HepG2 (cell line): Measurements from ENCODE around the gene DDX1. TPM values are rescaled to one million over a fixed set of nuclear protein-coding genes. Genes with fewer than 3 reads are reported as not detected.

ENCODE experiments used
- ARNT ChIP-seq: fragments of 450-650 bp; IDR thresholded peaks from 2 replicates; pipeline ENCODE4 v1.6.1; 2017
- ESRRA ChIP-seq: sonication (generic); formaldehyde crosslinking; IDR thresholded peaks from 2 replicates; pipeline ENCODE4 v1.5.1; 2020; ENCODE audit warnings: mild to moderate bottlenecking, low read depth, missing genetic modification reagents
- FOXJ3 ChIP-seq: sonication (generic); formaldehyde crosslinking; IDR thresholded peaks from 2 replicates; pipeline ENCODE4 v1.4.0; 2020; ENCODE audit warnings: missing genetic modification reagents, mild to moderate bottlenecking, borderline replicate concordance
- HNRNPL ChIP-seq: fragments of 200-400 bp; formaldehyde crosslinking; IDR thresholded peaks from 2 replicates; pipeline ENCODE4 v1.6.1; 2017; ENCODE audit warnings: mild to moderate bottlenecking, low read depth, low read length
- HOXA7 ChIP-seq: sonication (generic); formaldehyde crosslinking; IDR thresholded peaks from 2 replicates; pipeline ENCODE4 v1.8.1; 2022; ENCODE audit warnings: mild to moderate bottlenecking, missing genetic modification reagents, moderate library complexity
- ISX ChIP-seq: sonication (generic); formaldehyde crosslinking; conservative IDR thresholded peaks from 2 replicates; pipeline ENCODE4 v1.5.0; 2020; ENCODE audit warnings: missing genetic modification reagents
- JUN ChIP-seq: sonication (generic); formaldehyde crosslinking; IDR thresholded peaks from 2 replicates; pipeline ENCODE4 v1.4.0; 2020; ENCODE audit warnings: mild to moderate bottlenecking, missing genetic modification reagents
- KLF11 ChIP-seq: IDR thresholded peaks from 2 replicates; pipeline ENCODE4 v1.6.1; 2016; ENCODE audit warnings: missing compliant biosample characterization
- MTF2 ChIP-seq: sonication (generic); formaldehyde crosslinking; IDR thresholded peaks from 2 replicates; pipeline ENCODE4 v1.5.0; 2020; ENCODE audit warnings: missing genetic modification reagents, borderline replicate concordance
- MZF1 ChIP-seq: sonication (generic); formaldehyde crosslinking; IDR thresholded peaks from 2 replicates; pipeline ENCODE4 v1.8.1; 2023; ENCODE audit warnings: mild to moderate bottlenecking, missing genetic modification reagents, borderline replicate concordance
- TRIM24 ChIP-seq: sonication (generic); formaldehyde crosslinking; IDR thresholded peaks from 2 replicates; pipeline ENCODE4 v1.8.0; 2022; ENCODE audit warnings: mild to moderate bottlenecking, missing genetic modification reagents
- ZBTB8A ChIP-seq: sonication (generic); formaldehyde crosslinking; IDR thresholded peaks from 2 replicates; pipeline ENCODE4 v1.4.0; 2020; ENCODE audit warnings: mild to moderate bottlenecking, low read depth, missing genetic modification reagents, borderline replicate concordance
- ZFP37 ChIP-seq: sonication (generic); formaldehyde crosslinking; IDR thresholded peaks from 2 replicates; pipeline ENCODE4 v1.4.0; 2020; ENCODE audit warnings: missing genetic modification reagents, borderline replicate concordance
- ZNF20 ChIP-seq: sonication (generic); formaldehyde crosslinking; IDR thresholded peaks from 2 replicates; pipeline ENCODE4 v1.4.0; 2020; ENCODE audit warnings: mild to moderate bottlenecking, moderate library complexity, missing genetic modification reagents
- ZNF235 ChIP-seq: sonication (generic); formaldehyde crosslinking; IDR thresholded peaks from 2 replicates; pipeline ENCODE4 v1.8.1; 2023; ENCODE audit warnings: mild to moderate bottlenecking, missing genetic modification reagents, borderline replicate concordance
- ZNF335 ChIP-seq: sonication (generic); formaldehyde crosslinking; IDR thresholded peaks from 2 replicates; pipeline ENCODE4 v1.4.0; 2020; ENCODE audit warnings: missing genetic modification reagents
- ZNF432 ChIP-seq: sonication (generic); formaldehyde crosslinking; IDR thresholded peaks from 2 replicates; pipeline ENCODE4 v1.5.0; 2020; ENCODE audit warnings: missing genetic modification reagents, mild to moderate bottlenecking, borderline replicate concordance
- ZNF614 ChIP-seq: IDR thresholded peaks from 2 replicates; pipeline ENCODE4 v1.6.1; 2018; ENCODE audit warnings: missing biosample characterization, missing genetic modification reagents, inconsistent platforms, borderline replicate concordance
- ZNF710 ChIP-seq: sonication (generic); formaldehyde crosslinking; IDR thresholded peaks from 2 replicates; pipeline ENCODE4 v1.5.0; 2020; ENCODE audit warnings: mild to moderate bottlenecking, missing genetic modification reagents, borderline replicate concordance
- ZNF747 ChIP-seq: sonication (generic); formaldehyde crosslinking; IDR thresholded peaks from 2 replicates; pipeline ENCODE4 v1.8.1; 2023; ENCODE audit warnings: missing genetic modification reagents, mild to moderate bottlenecking, borderline replicate concordance
- ZNF780A ChIP-seq: sonication (generic); formaldehyde crosslinking; IDR thresholded peaks from 2 replicates; pipeline ENCODE4 v1.8.0; 2022; ENCODE audit warnings: mild to moderate bottlenecking, missing genetic modification reagents, moderate library complexity
- polyA plus RNA-seq, 8 experiments: library from polyadenylated mRNA; depleted of rRNA in 3 of 8; stranded (reverse) in 7 of 8; unstranded in 1 of 8; fragments of >200 nt; fragmentation: Illumina TruSeq in 4 of 8; extraction: Trizol in 4 of 8; gene quantifications; 2 replicates each; pipeline versions ENCODE4 v1.2.1 to v1.2.3, GENCODE V29; 2011 to 2016; ENCODE audit warnings: low read depth in 4 of 8, missing spikeins in 1 of 8, mixed read lengths in 1 of 8; ENCODE audit not compliant: insufficient read depth in 1 of 8
- total RNA-seq, 5 experiments: library from RNA; depleted of rRNA; stranded (reverse); fragments of >200 nt; fragmentation: Illumina TruSeq; extraction: Trizol; gene quantifications; 2 replicates each; pipeline ENCODE4 v1.2.3, GENCODE V29; 2016; ENCODE audit warnings: low read depth in 1 of 5
- TF ChIP-seq, protein P1 (sequence below): sonication (generic); formaldehyde crosslinking; conservative IDR thresholded peaks from 2 replicates; pipeline ENCODE4 v1.8.0; 2022; ENCODE audit warnings: mild to moderate bottlenecking, moderate library complexity, missing genetic modification reagents
- TF ChIP-seq, protein P2 (sequence below): sonication (generic); formaldehyde crosslinking; IDR thresholded peaks from 2 replicates; pipeline ENCODE4 v1.4.0; 2020; ENCODE audit warnings: missing genetic modification reagents
- TF ChIP-seq, protein P3 (sequence below): sonication (generic); formaldehyde crosslinking; IDR thresholded peaks from 2 replicates; pipeline ENCODE4 v1.5.1; 2020; ENCODE audit warnings: mild to moderate bottlenecking, missing genetic modification reagents, moderate library complexity

The DDX1 gene
- total and polyA plus RNA-seq, 2 of the 13 experiments (the other 11 are each of a cell fraction or from before 2014, with no cell fraction given): 81.6 to 130 TPM

GRCh38 chr2:15560988-15561573 is 30.6 kb upstream of the DDX1 start, which contains the start of gene NBAS (continued):
- TF ChIP-seq ZNF780A: no peak
- no peak; the same call in 1 of the 2 replicates for TF ChIP-seq FOXJ3
- TF ChIP-seq, protein P1, sequence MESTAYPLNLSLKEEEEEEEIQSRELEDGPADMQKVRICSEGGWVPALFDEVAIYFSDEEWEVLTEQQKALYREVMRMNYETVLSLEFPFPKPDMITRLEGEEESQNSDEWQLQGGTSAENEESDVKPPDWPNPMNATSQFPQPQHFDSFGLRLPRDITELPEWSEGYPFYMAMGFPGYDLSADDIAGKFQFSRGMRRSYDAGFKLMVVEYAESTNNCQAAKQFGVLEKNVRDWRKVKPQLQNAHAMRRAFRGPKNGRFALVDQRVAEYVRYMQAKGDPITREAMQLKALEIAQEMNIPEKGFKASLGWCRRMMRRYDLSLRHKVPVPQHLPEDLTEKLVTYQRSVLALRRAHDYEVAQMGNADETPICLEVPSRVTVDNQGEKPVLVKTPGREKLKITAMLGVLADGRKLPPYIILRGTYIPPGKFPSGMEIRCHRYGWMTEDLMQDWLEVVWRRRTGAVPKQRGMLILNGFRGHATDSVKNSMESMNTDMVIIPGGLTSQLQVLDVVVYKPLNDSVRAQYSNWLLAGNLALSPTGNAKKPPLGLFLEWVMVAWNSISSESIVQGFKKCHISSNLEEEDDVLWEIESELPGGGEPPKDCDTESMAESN (CRISPR knock-in tag): peak; percentile 30; the same call in 1 of the 2 replicates
- peak; percentile 36; the same call in 1 of the 2 replicates for TF ChIP-seq ZNF335
- TF ChIP-seq, protein P2, sequence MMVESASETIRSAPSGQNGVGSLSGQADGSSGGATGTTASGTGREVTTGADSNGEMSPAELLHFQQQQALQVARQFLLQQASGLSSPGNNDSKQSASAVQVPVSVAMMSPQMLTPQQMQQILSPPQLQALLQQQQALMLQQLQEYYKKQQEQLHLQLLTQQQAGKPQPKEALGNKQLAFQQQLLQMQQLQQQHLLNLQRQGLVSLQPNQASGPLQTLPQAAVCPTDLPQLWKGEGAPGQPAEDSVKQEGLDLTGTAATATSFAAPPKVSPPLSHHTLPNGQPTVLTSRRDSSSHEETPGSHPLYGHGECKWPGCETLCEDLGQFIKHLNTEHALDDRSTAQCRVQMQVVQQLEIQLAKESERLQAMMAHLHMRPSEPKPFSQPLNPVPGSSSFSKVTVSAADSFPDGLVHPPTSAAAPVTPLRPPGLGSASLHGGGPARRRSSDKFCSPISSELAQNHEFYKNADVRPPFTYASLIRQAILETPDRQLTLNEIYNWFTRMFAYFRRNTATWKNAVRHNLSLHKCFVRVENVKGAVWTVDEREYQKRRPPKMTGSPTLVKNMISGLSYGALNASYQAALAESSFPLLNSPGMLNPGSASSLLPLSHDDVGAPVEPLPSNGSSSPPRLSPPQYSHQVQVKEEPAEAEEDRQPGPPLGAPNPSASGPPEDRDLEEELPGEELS (CRISPR knock-in tag): no peak; the same call in none of the 2 replicates
- no peak for TF ChIP-seq ISX
- TF ChIP-seq ZBTB8A (CRISPR knock-in tag): peak; percentile 46; the same call in 1 of the 2 replicates
- 0 out of 2 replicates have a peak, but pooled peaks have one; percentile 25 for TF ChIP-seq HNRNPL
- TF ChIP-seq ZNF432 (CRISPR knock-in tag): no peak
- peak; percentile 19; the same call in 1 of the 2 replicates for TF ChIP-seq ESRRA (CRISPR knock-in tag)
- TF ChIP-seq ARNT: no peak
- TF ChIP-seq KLF11: no peak
- TF ChIP-seq TRIM24 (CRISPR knock-in tag): no peak
- TF ChIP-seq ZNF235 (CRISPR knock-in tag): 0 out of 2 replicates have a peak, but pooled peaks have one; percentile 74
- TF ChIP-seq ZNF710 (CRISPR knock-in tag): peak; percentile 43; the same call in 1 of the 2 replicates
- TF ChIP-seq, protein P3, sequence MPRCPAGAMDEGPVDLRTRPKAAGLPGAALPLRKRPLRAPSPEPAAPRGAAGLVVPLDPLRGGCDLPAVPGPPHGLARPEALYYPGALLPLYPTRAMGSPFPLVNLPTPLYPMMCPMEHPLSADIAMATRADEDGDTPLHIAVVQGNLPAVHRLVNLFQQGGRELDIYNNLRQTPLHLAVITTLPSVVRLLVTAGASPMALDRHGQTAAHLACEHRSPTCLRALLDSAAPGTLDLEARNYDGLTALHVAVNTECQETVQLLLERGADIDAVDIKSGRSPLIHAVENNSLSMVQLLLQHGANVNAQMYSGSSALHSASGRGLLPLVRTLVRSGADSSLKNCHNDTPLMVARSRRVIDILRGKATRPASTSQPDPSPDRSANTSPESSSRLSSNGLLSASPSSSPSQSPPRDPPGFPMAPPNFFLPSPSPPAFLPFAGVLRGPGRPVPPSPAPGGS (CRISPR knock-in tag): no peak
- no peak for TF ChIP-seq MZF1 (CRISPR knock-in tag)
- no peak for TF ChIP-seq MTF2 (CRISPR knock-in tag)
- TF ChIP-seq JUN (CRISPR knock-in tag): peak; percentile 75; the same call in 1 of the 2 replicates
- TF ChIP-seq ZNF747 (CRISPR knock-in tag): no peak
- no peak for TF ChIP-seq HOXA7 (CRISPR knock-in tag)
- peak; percentile 87; the same call in 1 of the 2 replicates for TF ChIP-seq ZNF614 (CRISPR knock-in tag)
- no peak for TF ChIP-seq ZFP37 (CRISPR knock-in tag)
- TF ChIP-seq ZNF20: no peak
